Measurements from ENCODE around the gene ELAVL3.
"Not testable (repeated sequence)": the region's sequence is repeated elsewhere in the genome, so short reads cannot be mapped to it uniquely, and the experiment has no call there.

Gene ELAVL3

GRCh38 chr19:11479090-11479897, 1.6 kb downstream of the ELAVL3 start:
- DNase-seq (ENCODE audit: low spot score), result peak; percentile 78
- TF ChIP-seq CTCF (IDR thresholded peaks at IDR 0.05; ENCODE audit: extremely low read depth, missing control alignments), result no peak

- no peak for TF ChIP-seq CTCF (IDR thresholded peaks at IDR 0.05; ENCODE audit: extremely low read depth, missing control alignments)
- no peak for DNase-seq (ENCODE audit: low spot score)
Observed at GRCh38 chr19:11478167-11479089, 2.4 kb downstream of the ELAVL3 start.

- DNase-seq (ENCODE audit: low spot score), result no peak
- TF ChIP-seq CTCF (IDR thresholded peaks at IDR 0.05; ENCODE audit: extremely low read depth, missing control alignments), result no peak
Observed at GRCh38 chr19:11475861-11476260, 5.0 kb downstream of the ELAVL3 start.

- not testable (repeated sequence) for DNase-seq (ENCODE audit: low spot score)
Observed at GRCh38 chr19:11475343-11475742, 5.5 kb downstream of the ELAVL3 start.

- no peak for DNase-seq (ENCODE audit: low spot score)
- TF ChIP-seq CTCF (IDR thresholded peaks at IDR 0.05; ENCODE audit: extremely low read depth, missing control alignments), result no peak
Observed at GRCh38 chr19:11473725-11474124, 7.1 kb downstream of the ELAVL3 start.

GRCh38 chr19:11468266-11468845, 12.5 kb downstream of the ELAVL3 start:
- not testable (repeated sequence) for DNase-seq (ENCODE audit: low spot score)

- no peak for DNase-seq (ENCODE audit: low spot score)
- TF ChIP-seq CTCF (IDR thresholded peaks at IDR 0.05; ENCODE audit: extremely low read depth, missing control alignments), result no peak
Observed at GRCh38 chr19:11465600-11465999, 15.2 kb downstream of the ELAVL3 start.
